Fibroblast of skin of right biceps (primary cell): ENCODE data around the gene MRM2.

Experiments used
- DNase-seq: peaks from one replicate; pipeline ENCODE4 v3.0.0-alpha.2; 2013

Gene MRM2

GRCh38 chr7:2245883-2246675, 4.1 kb upstream of the MRM2 start:
- DNase-seq = no peak

GRCh38 chr7:2244404-2244995, 2.5 kb upstream of the MRM2 start:
- DNase-seq = no peak

- no peak for DNase-seq
Measured at GRCh38 chr7:2243458-2243857, 1.5 kb upstream of the MRM2 start.

- DNase-seq = peak; percentile 16
Measured at GRCh38 chr7:2242541-2243429, 780 bp upstream of the MRM2 start.

GRCh38 chr7:2239242-2239641, 2.8 kb downstream of the MRM2 start:
- DNase-seq = no peak

GRCh38 chr7:2237109-2237602, 4.8 kb downstream of the MRM2 start:
- no peak for DNase-seq

- DNase-seq = peak; percentile 26
Measured at GRCh38 chr7:2233926-2234325, 8.1 kb downstream of the MRM2 start.

- DNase-seq = peak; percentile 92
Measured at GRCh38 chr7:2232766-2233520, 9.1 kb downstream of the MRM2 start, which contains the start of gene MAD1L1. TSS of gene MAD1L1 (minus strand) at chr7:2232945. CDS start at chr7:2230133, 2,812 bp downstream.

- no peak for DNase-seq
Measured at GRCh38 chr7:2231992-2232765, 9.8 kb downstream of the MRM2 start.

GRCh38 chr7:2230882-2231281, 11.1 kb downstream of the MRM2 start:
- DNase-seq = no peak

GRCh38 chr7:2230226-2230625, 11.8 kb downstream of the MRM2 start:
- no peak for DNase-seq

- DNase-seq = no peak
Measured at GRCh38 chr7:2229467-2229866, 12.5 kb downstream of the MRM2 start.

GRCh38 chr7:2228921-2229320, 13.1 kb downstream of the MRM2 start:
- DNase-seq = no peak

- no peak for DNase-seq
Measured at GRCh38 chr7:2227699-2228098, 14.3 kb downstream of the MRM2 start.

GRCh38 chr7:2225830-2226229, 16.2 kb downstream of the MRM2 start:
- no peak for DNase-seq

- no peak for DNase-seq
Measured at GRCh38 chr7:2225336-2225735, 16.7 kb downstream of the MRM2 start.

- DNase-seq = no peak
Measured at GRCh38 chr7:2224934-2225333, 17.1 kb downstream of the MRM2 start.

- DNase-seq = no peak
Measured at GRCh38 chr7:2224491-2224928, 17.5 kb downstream of the MRM2 start.

GRCh38 chr7:2223321-2223720, 18.7 kb downstream of the MRM2 start:
- DNase-seq = no peak

- DNase-seq = no peak
Measured at GRCh38 chr7:2222516-2222915, 19.5 kb downstream of the MRM2 start.

GRCh38 chr7:2220954-2221353, 21.1 kb downstream of the MRM2 start:
- no peak for DNase-seq

- no peak for DNase-seq
Measured at GRCh38 chr7:2220506-2220905, 21.5 kb downstream of the MRM2 start.
